Smooth muscle cell (in vitro differentiated cells): ENCODE measurements around the gene GGACT. TPM values are rescaled to one million over a fixed set of nuclear protein-coding genes. Genes with fewer than 3 reads are reported as not detected.

Source experiments
- DNase-seq: peaks from one replicate; lab custom pipeline; 2025; ENCODE audit not compliant: unreplicated experiment; lab: John Stamatoyannopoulos, UW
- H2AFZ ChIP-seq: fragments of 200-600 bp; sonication (generic); 2 replicates; pipeline ENCODE4 v1.6.0; 2016; ENCODE audit warnings: antibody characterized with exemption, low read depth, mild to moderate bottlenecking
- H3F3A ChIP-seq: fragments of 200-600 bp; sonication (generic); 2 replicates; pipeline ENCODE4 v1.6.0; 2017; ENCODE audit warnings: antibody characterized with exemption, low read depth
- H3K27ac ChIP-seq: fragments of 200-600 bp; sonication (generic); 2 replicates; pipeline ENCODE4 v1.5.1; 2016; ENCODE audit warnings: low read depth, mild to moderate bottlenecking
- H3K27me3 ChIP-seq: fragments of 200-600 bp; sonication (generic); 2 replicates; pipeline ENCODE4 v1.6.1; 2016; ENCODE audit warnings: low read depth, mild to moderate bottlenecking
- H3K36me3 ChIP-seq: fragments of 200-600 bp; sonication (generic); 2 replicates; pipeline ENCODE4 v1.5.1; 2016; ENCODE audit warnings: low read depth
- H3K4me1 ChIP-seq: fragments of 200-600 bp; sonication (generic); 2 replicates; pipeline ENCODE4 v1.5.1; 2016; ENCODE audit warnings: low read depth
- H3K4me2 ChIP-seq: fragments of 200-600 bp; sonication (generic); 2 replicates; pipeline ENCODE4 v1.6.0; 2016; ENCODE audit warnings: mild to moderate bottlenecking
- H3K4me3 ChIP-seq: fragments of 200-600 bp; sonication (generic); 2 replicates; pipeline ENCODE4 v1.5.1; 2016; ENCODE audit warnings: mild to moderate bottlenecking
- H3K79me2 ChIP-seq: fragments of 200-600 bp; sonication (generic); 2 replicates; pipeline ENCODE4 v1.6.0; 2016; ENCODE audit warnings: low read depth, mild to moderate bottlenecking
- H3K9ac ChIP-seq: fragments of 200-600 bp; sonication (generic); 2 replicates; pipeline ENCODE4 v1.6.0; 2016; ENCODE audit warnings: low read depth
- H3K9me3 ChIP-seq: fragments of 200-600 bp; sonication (generic); replicated peaks from 2 replicates; pipeline ENCODE4 v1.5.1; 2016; ENCODE audit warnings: low read depth
- H4K20me1 ChIP-seq: fragments of 200-600 bp; sonication (generic); 2 replicates; pipeline ENCODE4 v1.6.0; 2016; ENCODE audit warnings: low read depth
- WGBS: methylation state at CpG from one replicate; pipeline ENCODE4 v1.1.7; 2016; ENCODE audit warnings: low lambda C conversion rate; 5-methylcytosine and 5-hydroxymethylcytosine counted together
- polyA plus RNA-seq: library from polyadenylated mRNA; unstranded; fragments of >200 nt; fragmentation: Nextera tagmentation; extraction: Ambion mirVana; gene quantifications from 2 replicates; pipeline ENCODE4 v1.2.1, GENCODE V29; 2016
- total RNA-seq: library from RNA; depleted of rRNA; stranded (reverse); fragments of >200 nt; gene quantifications from 2 replicates; pipeline ENCODE4 v1.2.3, GENCODE V29; 2014
- TF ChIP-seq, protein P1 (sequence below): fragments of 200-600 bp; sonication (generic); IDR thresholded peaks from 2 replicates; pipeline ENCODE4 v1.5.1; 2017; ENCODE audit warnings: borderline replicate concordance, mild to moderate bottlenecking, antibody characterized with exemption; ENCODE audit not compliant: insufficient read depth, poor library complexity, severe bottlenecking

The GGACT gene
- total and polyA plus RNA-seq, 2 experiments from 2014 or later: 2.5 to 7.1 TPM

DNA sequence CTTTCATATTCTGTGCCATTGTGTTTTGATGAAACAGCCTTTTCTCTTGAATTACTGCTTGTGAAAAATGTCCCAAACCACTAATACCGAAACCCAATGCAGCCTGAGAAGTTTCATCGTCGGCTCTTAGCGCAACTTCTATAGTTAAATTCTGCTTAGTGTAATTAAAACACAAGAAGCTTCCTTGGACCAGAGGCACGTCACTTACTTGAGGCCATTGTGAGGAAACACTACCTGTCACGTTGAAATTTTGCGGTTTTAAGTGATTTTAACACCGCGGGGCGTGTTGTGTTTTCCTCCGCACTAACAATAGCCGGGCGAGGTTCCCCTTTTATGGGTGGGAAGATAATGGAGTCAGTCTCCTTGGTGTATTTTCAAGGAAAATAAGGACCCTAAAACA, 70.9 kb downstream of the GGACT start:
- H3K4me3 ChIP-seq: no peak overlapping the region
- DNase-seq: no peak
- H3K4me1 ChIP-seq: peaks cover 18% of the 10 kb centered on the region
- no peak overlapping the region for H3K9ac ChIP-seq
- H3K27me3 ChIP-seq: no peaks in the 10 kb centered on the region
- H4K20me1 ChIP-seq: no peaks in the 10 kb centered on the region
- H3K9me3 ChIP-seq: no peaks in the 10 kb centered on the region
- H3K36me3 ChIP-seq: no peaks in the 10 kb centered on the region
- TF ChIP-seq, protein P1, sequence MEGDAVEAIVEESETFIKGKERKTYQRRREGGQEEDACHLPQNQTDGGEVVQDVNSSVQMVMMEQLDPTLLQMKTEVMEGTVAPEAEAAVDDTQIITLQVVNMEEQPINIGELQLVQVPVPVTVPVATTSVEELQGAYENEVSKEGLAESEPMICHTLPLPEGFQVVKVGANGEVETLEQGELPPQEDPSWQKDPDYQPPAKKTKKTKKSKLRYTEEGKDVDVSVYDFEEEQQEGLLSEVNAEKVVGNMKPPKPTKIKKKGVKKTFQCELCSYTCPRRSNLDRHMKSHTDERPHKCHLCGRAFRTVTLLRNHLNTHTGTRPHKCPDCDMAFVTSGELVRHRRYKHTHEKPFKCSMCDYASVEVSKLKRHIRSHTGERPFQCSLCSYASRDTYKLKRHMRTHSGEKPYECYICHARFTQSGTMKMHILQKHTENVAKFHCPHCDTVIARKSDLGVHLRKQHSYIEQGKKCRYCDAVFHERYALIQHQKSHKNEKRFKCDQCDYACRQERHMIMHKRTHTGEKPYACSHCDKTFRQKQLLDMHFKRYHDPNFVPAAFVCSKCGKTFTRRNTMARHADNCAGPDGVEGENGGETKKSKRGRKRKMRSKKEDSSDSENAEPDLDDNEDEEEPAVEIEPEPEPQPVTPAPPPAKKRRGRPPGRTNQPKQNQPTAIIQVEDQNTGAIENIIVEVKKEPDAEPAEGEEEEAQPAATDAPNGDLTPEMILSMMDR: no peak
- no peak overlapping the region for H3K27ac ChIP-seq
- no peaks in the 10 kb centered on the region for H3F3A ChIP-seq
- H3K4me2 ChIP-seq: no peak overlapping the region
- 84% methylated on average over 13 of the region's 13 CpGs for WGBS
- H2AFZ ChIP-seq: no peak overlapping the region
- no peaks in the 10 kb centered on the region for H3K79me2 ChIP-seq

DNA sequence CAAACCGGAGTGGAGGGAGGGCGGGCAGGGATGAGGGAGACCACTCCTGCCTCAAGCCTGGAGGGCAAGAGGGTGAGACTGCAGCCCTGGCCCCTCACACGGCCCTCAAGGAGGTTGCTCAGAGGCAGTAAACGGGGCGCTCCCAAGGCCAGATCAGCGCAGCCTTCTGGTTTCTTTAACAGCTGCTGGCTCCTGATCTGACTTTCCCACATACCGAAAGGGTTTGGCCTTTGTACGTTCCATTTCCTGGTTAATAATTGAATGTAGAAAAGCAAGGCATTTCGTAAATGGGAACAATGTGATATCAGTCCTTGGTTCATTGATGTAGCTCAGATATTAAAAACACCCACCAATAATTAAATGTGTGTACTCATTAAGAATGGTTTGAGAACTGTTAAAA, 71.5 kb downstream of the GGACT start:
- no peak for DNase-seq
- Histone ChIP-seq H3K9me3 (no peaks in the 10 kb centered on the region), H3F3A (no peaks in the 10 kb centered on the region), H3K4me2 (no peak overlapping the region), H3K36me3 (no peaks in the 10 kb centered on the region), H3K9ac (no peak overlapping the region), H3K79me2 (no peaks in the 10 kb centered on the region), H3K4me3 (no peak overlapping the region), H2AFZ (no peak overlapping the region), H3K4me1 (peaks cover 19% of the 10 kb centered on the region), H4K20me1 (no peaks in the 10 kb centered on the region), H3K27me3 (no peaks in the 10 kb centered on the region), H3K27ac (no peak overlapping the region)
- 79% methylated on average over 9 of the region's 9 CpGs for WGBS
- TF ChIP-seq, protein P1: no peak

DNA sequence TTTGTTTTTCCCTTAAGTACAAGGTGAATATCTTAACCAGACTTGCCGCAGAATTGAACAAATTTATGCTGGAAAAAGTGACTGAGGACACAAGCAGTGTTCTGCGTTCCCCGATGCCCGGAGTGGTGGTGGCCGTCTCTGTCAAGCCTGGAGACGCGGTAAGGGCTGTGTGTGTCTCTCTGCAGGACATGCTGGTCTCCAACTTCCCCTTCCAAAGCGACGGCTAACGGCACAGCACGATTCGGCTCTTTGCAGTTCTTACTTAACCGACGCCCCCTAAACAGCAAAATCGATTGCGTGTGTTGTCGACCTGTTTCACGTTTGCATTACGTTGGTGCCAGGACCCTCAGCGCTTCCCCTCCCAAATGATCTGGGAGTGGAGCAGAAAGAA, 73.2 kb downstream of the GGACT start:
- Histone ChIP-seq H3K9me3 (no peaks in the 10 kb centered on the region), H3K4me2 (no peak overlapping the region), H3K27ac (no peak overlapping the region), H3K4me1 (peaks cover 13% of the 10 kb centered on the region), H3K4me3 (no peak overlapping the region), H3K27me3 (peaks cover under 1% of the 10 kb centered on the region), H3F3A (no peaks in the 10 kb centered on the region), H4K20me1 (peaks cover 3% of the 10 kb centered on the region), H3K9ac (no peak overlapping the region), H2AFZ (no peak overlapping the region), H3K79me2 (no peaks in the 10 kb centered on the region), H3K36me3 (no peaks in the 10 kb centered on the region)
- 79% methylated on average over 20 of the region's 20 CpGs for WGBS
- TF ChIP-seq, protein P1: no peak
- no peak for DNase-seq

DNA sequence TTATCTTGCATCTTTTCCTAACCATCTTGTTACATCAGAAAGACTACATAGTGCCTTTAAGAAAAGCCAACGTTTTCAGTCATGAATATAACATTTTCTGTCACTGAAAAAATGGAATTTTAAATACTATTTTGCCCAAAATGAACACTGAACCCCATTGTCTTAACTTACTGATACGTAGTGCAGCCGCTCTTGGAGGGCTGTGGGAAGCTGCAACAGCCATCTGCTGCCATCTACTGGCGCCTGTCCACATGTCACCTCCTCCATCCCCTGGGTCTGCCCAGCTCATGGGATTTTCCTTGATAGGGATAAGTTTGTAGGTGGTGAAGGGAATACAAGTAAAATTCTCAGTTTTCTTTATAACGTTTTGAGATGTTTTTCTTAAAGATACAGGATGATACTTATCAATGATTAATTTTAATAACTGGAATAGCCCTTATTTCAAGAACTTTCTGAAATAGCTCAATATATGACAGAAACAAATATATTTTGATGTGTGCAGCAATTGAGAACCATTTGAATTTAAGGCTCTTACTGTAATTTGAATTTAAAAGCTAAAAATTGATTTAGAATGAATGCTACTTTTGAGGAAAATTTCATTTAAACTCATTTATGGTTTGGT, 73.7 kb downstream of the GGACT start:
- peak; percentile 13 for DNase-seq
- Histone ChIP-seq H2AFZ (no peak overlapping the region), H3F3A (no peaks in the 10 kb centered on the region), H3K9me3 (no peaks in the 10 kb centered on the region), H3K36me3 (no peaks in the 10 kb centered on the region), H3K9ac (no peak overlapping the region), H3K27me3 (peaks cover 6% of the 10 kb centered on the region), H3K27ac (no peak overlapping the region), H3K4me2 (no peak overlapping the region), H3K4me3 (no peak overlapping the region), H4K20me1 (peaks cover 3% of the 10 kb centered on the region), H3K79me2 (no peaks in the 10 kb centered on the region), H3K4me1 (peaks cover 18% of the 10 kb centered on the region)
- TF ChIP-seq, protein P1: peak; percentile 97
- WGBS: 4% methylated on average over 5 of the region's 5 CpGs
